Measurements from ENCODE around the gene CAMTA1. TPM values are rescaled to one million over a fixed set of nuclear protein-coding genes. Genes with fewer than 3 reads are reported as not detected.
"Not testable (repeated sequence)": the region's sequence is repeated elsewhere in the genome, so short reads cannot be mapped to it uniquely, and the experiment has no call there.

Gene CAMTA1
- total and polyA plus RNA-seq, 2 donors, result 53.3 to 115 TPM

- WGBS, result 94% methylated on average over 5 of the region's 5 CpGs
- Histone ChIP-seq H3K36me3 (ENCODE audit: insufficient read depth) (no peaks in the 10 kb centered on the region), H3K4me3 (ENCODE audit: low read depth, low read length) (no peak overlapping the region), H3K27ac (ENCODE audit: low read depth) (no peak overlapping the region), H3K4me1 (ENCODE audit: insufficient read depth) (no peaks in the 10 kb centered on the region)
- no peak for DNase-seq (ENCODE audit: extremely low spot score)
Measured at GRCh38 chr1:7146710-7147109, 361.5 kb downstream of the CAMTA1 start.

- H3K4me1 ChIP-seq (ENCODE audit: insufficient read depth); H3K36me3 ChIP-seq (ENCODE audit: insufficient read depth); DNase-seq (ENCODE audit: extremely low spot score); H3K4me3 ChIP-seq (ENCODE audit: low read depth, low read length); H3K27ac ChIP-seq (ENCODE audit: low read depth): not testable (repeated sequence)
- WGBS, result 96% methylated on average over 3 of the region's 3 CpGs
Measured at GRCh38 chr1:7147581-7148282, 362.5 kb downstream of the CAMTA1 start.

- 37% methylated on average over 31 of the region's 31 CpGs for WGBS
- H3K36me3 ChIP-seq (ENCODE audit: insufficient read depth), result no peaks in the 10 kb centered on the region
- no peak overlapping the region for H3K4me3 ChIP-seq (ENCODE audit: low read depth, low read length)
- no peaks in the 10 kb centered on the region for H3K4me1 ChIP-seq (ENCODE audit: insufficient read depth)
- no peak overlapping the region for H3K27ac ChIP-seq (ENCODE audit: low read depth)
- DNase-seq (ENCODE audit: extremely low spot score), result no peak
Measured at GRCh38 chr1:7149080-7149838, 364.0 kb downstream of the CAMTA1 start.

DNA sequence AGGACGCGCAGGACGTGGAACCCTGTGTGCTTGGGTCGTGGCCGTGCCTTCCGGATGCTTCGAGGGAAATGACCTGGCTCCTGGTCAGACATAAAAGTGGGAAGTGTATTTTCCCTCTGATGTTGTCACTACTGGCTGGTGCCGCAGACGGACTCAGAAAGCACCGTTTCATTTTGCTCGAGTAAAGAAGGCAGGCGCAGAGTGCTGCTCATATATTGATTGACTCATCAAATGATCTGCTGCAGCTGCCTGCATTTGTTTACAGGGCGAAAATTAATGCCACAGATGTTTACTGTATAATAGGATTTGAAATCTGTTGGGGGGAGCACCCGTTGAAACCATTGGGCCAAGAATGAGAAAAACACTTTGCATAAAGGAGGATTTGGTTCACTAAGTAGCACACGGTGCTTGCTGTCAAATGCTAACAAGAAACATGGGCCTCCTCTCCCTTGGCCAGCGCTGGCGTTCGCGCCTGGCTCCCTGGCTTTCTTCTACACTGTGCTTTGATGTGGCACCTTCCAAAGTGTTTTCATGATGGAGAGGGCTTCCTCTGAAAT is 365.5 kb downstream of the CAMTA1 start:
- WGBS, result 77% methylated on average over 19 of the region's 19 CpGs

GRCh38 chr1:7151978-7152377 is 366.7 kb downstream of the CAMTA1 start:
- no peak overlapping the region for H3K4me3 ChIP-seq (ENCODE audit: low read depth, low read length)
- DNase-seq (ENCODE audit: extremely low spot score), result no peak
- 80% methylated on average over 7 of the region's 7 CpGs for WGBS

More for the DNA sequence above, 365.5 kb downstream of the CAMTA1 start:
- no peak for DNase-seq (ENCODE audit: extremely low spot score)
- Histone ChIP-seq H3K36me3 (ENCODE audit: insufficient read depth) (no peaks in the 10 kb centered on the region), H3K4me3 (ENCODE audit: low read depth, low read length) (no peak overlapping the region), H3K27ac (ENCODE audit: low read depth) (no peak overlapping the region), H3K4me1 (ENCODE audit: insufficient read depth) (no peaks in the 10 kb centered on the region)

DNA sequence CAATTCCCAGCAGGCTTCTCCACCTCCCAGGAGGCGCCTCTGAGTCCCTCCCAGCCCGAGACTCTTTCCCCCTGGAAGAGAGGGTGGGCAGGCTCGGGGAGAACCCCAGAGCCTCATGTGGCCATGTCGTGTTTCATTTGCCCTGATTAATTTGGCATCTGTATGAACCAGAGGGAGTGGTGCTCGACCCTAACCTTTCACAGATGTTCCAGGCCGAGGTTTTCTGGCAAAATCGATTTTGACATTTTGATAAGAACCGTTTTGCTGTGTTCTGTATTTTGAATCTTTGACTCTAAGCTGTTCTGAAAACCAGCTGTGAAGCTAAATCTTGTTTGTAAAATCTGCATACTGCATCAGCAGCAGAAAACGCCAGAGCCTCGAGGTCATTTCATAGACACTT is 367.4 kb downstream of the CAMTA1 start:
- H3K4me3 ChIP-seq (ENCODE audit: low read depth, low read length), result no peak overlapping the region
- WGBS, result 40% methylated on average over 10 of the region's 10 CpGs
- H3K27ac ChIP-seq (ENCODE audit: low read depth), result no peak overlapping the region
- H3K36me3 ChIP-seq (ENCODE audit: insufficient read depth), result no peaks in the 10 kb centered on the region
- no peaks in the 10 kb centered on the region for H3K4me1 ChIP-seq (ENCODE audit: insufficient read depth)
- DNase-seq (ENCODE audit: extremely low spot score), result no peak

More at GRCh38 chr1:7151978-7152377, 366.7 kb downstream of the CAMTA1 start:
- H3K36me3 ChIP-seq (ENCODE audit: insufficient read depth), result no peaks in the 10 kb centered on the region
- H3K27ac ChIP-seq (ENCODE audit: low read depth), result no peak overlapping the region
- no peaks in the 10 kb centered on the region for H3K4me1 ChIP-seq (ENCODE audit: insufficient read depth)

DNA sequence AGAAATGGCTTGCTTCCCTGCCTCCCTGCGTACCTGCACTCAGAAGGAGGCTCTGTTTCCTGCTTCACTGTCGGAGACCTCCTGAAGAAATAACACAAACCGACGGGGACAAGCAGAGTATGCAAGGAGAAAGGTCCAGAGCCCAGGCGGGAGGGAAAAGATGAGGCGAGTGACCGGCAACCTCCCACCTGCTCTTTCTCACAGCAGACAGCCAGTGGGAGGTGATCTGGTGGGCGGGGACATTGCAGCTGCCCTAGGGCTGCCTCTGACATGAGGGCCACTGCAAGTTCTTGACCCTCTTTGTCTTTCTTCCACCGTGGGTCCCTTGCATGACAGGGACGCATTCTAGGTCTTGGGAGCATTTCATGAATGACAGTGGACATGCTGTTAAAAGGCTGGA is 368.2 kb downstream of the CAMTA1 start:
- no peaks in the 10 kb centered on the region for H3K36me3 ChIP-seq (ENCODE audit: insufficient read depth)
- H3K4me1 ChIP-seq (ENCODE audit: insufficient read depth), result no peaks in the 10 kb centered on the region
- no peak overlapping the region for H3K27ac ChIP-seq (ENCODE audit: low read depth)
- no peak for DNase-seq (ENCODE audit: extremely low spot score)
- 74% methylated on average over 10 of the region's 10 CpGs for WGBS
- H3K4me3 ChIP-seq (ENCODE audit: low read depth, low read length), result no peak overlapping the region

DNA sequence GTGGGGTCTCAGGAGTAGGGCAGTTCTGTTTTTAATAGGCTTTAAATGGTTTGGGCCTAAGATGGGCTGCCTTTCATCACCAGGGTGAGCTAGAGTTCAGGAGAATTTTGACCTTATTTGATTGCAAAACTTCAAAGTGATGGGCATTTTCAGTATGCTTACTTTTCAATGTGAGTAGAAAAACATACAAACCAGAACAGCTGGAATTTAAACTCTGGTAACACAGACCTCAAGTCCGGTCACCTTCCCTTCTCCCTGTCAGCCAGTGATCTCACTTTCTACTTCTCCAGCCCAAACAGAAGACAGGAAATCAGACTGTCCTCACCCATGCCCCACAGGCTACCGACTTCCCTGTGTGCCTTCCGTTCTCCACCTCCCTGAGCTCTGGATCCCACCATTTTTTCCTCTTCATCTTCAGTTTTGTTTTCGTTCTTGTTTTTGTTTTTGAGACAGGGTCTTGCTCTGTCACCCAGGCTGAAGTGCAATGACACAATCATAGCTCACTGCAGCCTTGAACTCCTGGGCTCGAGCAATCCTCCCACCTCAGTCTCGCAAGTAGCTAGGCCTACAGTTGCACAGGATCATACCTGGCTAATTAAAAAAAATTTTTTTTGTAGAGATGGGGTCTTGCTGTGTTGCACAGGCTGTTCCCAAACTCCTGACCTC is 374.0 kb downstream of the CAMTA1 start:
- Histone ChIP-seq H3K4me3 (ENCODE audit: low read depth, low read length) (no peak overlapping the region), H3K27ac (ENCODE audit: low read depth) (no peak overlapping the region), H3K4me1 (ENCODE audit: insufficient read depth) (no peaks in the 10 kb centered on the region), H3K36me3 (ENCODE audit: insufficient read depth) (no peaks in the 10 kb centered on the region)
- no peak for DNase-seq (ENCODE audit: extremely low spot score)
- 73% methylated on average over 6 of the region's 6 CpGs for WGBS

GRCh38 chr1:7168554-7168953 is 383.3 kb downstream of the CAMTA1 start:
- not testable (repeated sequence) for H3K36me3 ChIP-seq (ENCODE audit: insufficient read depth); H3K27ac ChIP-seq (ENCODE audit: low read depth); DNase-seq (ENCODE audit: extremely low spot score); H3K4me1 ChIP-seq (ENCODE audit: insufficient read depth); H3K4me3 ChIP-seq (ENCODE audit: low read depth, low read length)
- 87% methylated on average over 2 of the region's 2 CpGs for WGBS

DNA sequence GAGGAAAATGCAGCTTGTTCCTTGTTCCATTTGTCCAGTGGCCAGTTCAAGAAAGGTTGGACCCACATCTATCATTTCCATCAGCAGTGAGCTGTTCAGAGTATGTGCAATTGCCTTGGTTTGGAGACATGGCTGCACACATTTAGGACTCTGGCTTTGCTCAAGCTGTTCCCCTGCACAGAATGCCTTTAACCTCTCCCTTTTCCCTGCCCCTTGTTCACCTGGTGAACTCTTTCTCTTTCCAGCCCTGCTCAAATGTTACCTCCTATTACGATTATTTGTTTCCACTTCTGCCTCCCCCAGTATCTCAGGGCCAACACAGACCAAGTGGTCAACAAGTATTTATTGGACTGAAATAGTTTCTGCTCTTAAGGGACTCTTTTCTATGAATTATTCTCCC is 385.9 kb downstream of the CAMTA1 start:
- 73% methylated on average over 1 of the region's 1 CpG for WGBS
- no peak for DNase-seq (ENCODE audit: extremely low spot score)
- H3K27ac ChIP-seq (ENCODE audit: low read depth), result no peak overlapping the region
- no peaks in the 10 kb centered on the region for H3K36me3 ChIP-seq (ENCODE audit: insufficient read depth)
- H3K4me3 ChIP-seq (ENCODE audit: low read depth, low read length), result no peak overlapping the region
- H3K4me1 ChIP-seq (ENCODE audit: insufficient read depth), result no peaks in the 10 kb centered on the region

DNA sequence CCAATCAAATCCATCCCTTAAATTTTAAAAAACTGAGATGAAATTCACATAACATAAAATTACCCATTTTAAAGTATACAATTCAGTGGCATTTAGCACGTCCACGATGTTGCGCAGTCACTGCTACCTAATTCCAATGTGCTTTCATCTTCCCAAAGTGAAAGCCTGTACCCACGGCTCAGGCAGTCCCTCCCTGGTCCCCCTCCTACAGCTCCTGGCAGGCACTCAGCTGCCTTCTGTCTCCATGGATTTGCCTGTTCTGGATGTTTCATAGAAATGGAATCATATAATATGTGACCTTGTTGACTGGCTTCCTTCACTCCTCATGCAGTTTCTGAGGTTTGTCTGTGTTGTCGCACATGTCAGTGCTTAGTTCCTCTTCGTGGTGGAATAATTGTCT is 386.3 kb downstream of the CAMTA1 start:
- Histone ChIP-seq H3K36me3 (ENCODE audit: insufficient read depth) (no peaks in the 10 kb centered on the region), H3K4me3 (ENCODE audit: low read depth, low read length) (no peak overlapping the region), H3K27ac (ENCODE audit: low read depth) (no peak overlapping the region), H3K4me1 (ENCODE audit: insufficient read depth) (no peaks in the 10 kb centered on the region)
- 71% methylated on average over 6 of the region's 6 CpGs for WGBS
- no peak for DNase-seq (ENCODE audit: extremely low spot score)

DNA sequence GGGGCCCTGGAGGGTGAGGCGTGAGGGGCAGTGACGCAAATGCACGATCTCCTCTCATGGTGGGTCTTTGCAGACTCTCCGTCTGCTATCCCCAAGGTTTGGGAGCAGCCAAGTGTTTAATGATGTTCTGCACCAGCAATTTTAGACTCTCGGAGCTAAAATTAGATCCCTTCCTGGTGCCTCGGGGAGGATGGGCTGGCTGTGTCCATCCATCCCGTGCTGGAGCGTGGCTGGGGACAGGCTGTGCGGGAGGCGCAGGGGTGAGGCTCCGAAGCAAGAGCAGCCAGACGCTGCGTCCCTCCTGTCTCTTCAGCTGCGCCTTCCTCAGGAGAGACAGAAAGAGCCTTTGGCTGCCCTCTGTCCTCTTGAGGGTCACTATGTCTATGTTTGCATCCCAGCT is 387.6 kb downstream of the CAMTA1 start:
- DNase-seq (ENCODE audit: extremely low spot score), result no peak
- Histone ChIP-seq H3K4me1 (ENCODE audit: insufficient read depth) (no peaks in the 10 kb centered on the region), H3K36me3 (ENCODE audit: insufficient read depth) (no peaks in the 10 kb centered on the region), H3K4me3 (ENCODE audit: low read depth, low read length) (no peak overlapping the region), H3K27ac (ENCODE audit: low read depth) (no peak overlapping the region)
- 38% methylated on average over 14 of the region's 14 CpGs for WGBS

- H3K27ac ChIP-seq (ENCODE audit: low read depth), result no peak overlapping the region
- no peaks in the 10 kb centered on the region for H3K36me3 ChIP-seq (ENCODE audit: insufficient read depth)
- WGBS, result 77% methylated on average over 12 of the region's 12 CpGs
- no peak for DNase-seq (ENCODE audit: extremely low spot score)
- no peaks in the 10 kb centered on the region for H3K4me1 ChIP-seq (ENCODE audit: insufficient read depth)
- H3K4me3 ChIP-seq (ENCODE audit: low read depth, low read length), result no peak overlapping the region
Measured at GRCh38 chr1:7174561-7174960, 389.3 kb downstream of the CAMTA1 start.
